ENCODE data around the gene BABAM2. TPM values are rescaled to one million over a fixed set of nuclear protein-coding genes. Genes with fewer than 3 reads are reported as not detected.
A peak's percentile ranks its signal among the peaks of the same experiment; 100 is the strongest.

The BABAM2 gene
- total RNA-seq, 2 experiments from 2014 or later = 65.4 to 69.5 TPM

GRCh38 chr2:28338046-28338817 is 447.7 kb downstream of the BABAM2 start:
- H3K9me3 Mint-ChIP-seq (ENCODE audit: low read depth) = no peaks in the 10 kb centered on the region
- CTCF ChIA-PET = interaction anchor here (1.4 kb wide), 1 partner anchor 10 kb away, joined by 3 read pairs; no protein-coding TSS in a partner anchor
- DNase-seq = no peak
- no peak overlapping the region for H3K27ac Mint-ChIP-seq
- no peak overlapping the region for H3K4me3 Mint-ChIP-seq
- H3K4me1 Mint-ChIP-seq = peaks cover 6% of the 10 kb centered on the region
- no peak for ATAC-seq
- no peaks in the 10 kb centered on the region for H3K36me3 Mint-ChIP-seq
- no peaks in the 10 kb centered on the region for H3K27me3 Mint-ChIP-seq

- no peak for ATAC-seq
- Mint-ChIP-seq H3K36me3 (no peaks in the 10 kb centered on the region), H3K27ac (peak overlapping the region; percentile 0), H3K9me3 (ENCODE audit: low read depth) (no peaks in the 10 kb centered on the region), H3K4me1 (peaks cover 6% of the 10 kb centered on the region), H3K27me3 (no peaks in the 10 kb centered on the region), H3K4me3 (no peak overlapping the region)
- DNase-seq = no peak
- CTCF ChIA-PET = no interaction called here
Measured at GRCh38 chr2:28338831-28339321, 448.3 kb downstream of the BABAM2 start.

GRCh38 chr2:28339516-28340175 is 449.1 kb downstream of the BABAM2 start:
- H3K27ac Mint-ChIP-seq = peak overlapping the region; percentile 0
- ATAC-seq (no peak), DNase-seq (no peak)
- H3K4me3 Mint-ChIP-seq = no peak overlapping the region
- peaks cover 6% of the 10 kb centered on the region for H3K4me1 Mint-ChIP-seq
- H3K36me3 Mint-ChIP-seq = no peaks in the 10 kb centered on the region
- H3K9me3 Mint-ChIP-seq (ENCODE audit: low read depth) = no peaks in the 10 kb centered on the region
- CTCF ChIA-PET = interaction anchor here (0.8 kb wide), 1 partner anchor 47 kb away, joined by 3 read pairs; no protein-coding TSS in a partner anchor
- H3K27me3 Mint-ChIP-seq = no peaks in the 10 kb centered on the region

GRCh38 chr2:28340312-28341202 is 450.0 kb downstream of the BABAM2 start:
- Mint-ChIP-seq H3K27ac (no peak overlapping the region), H3K36me3 (no peaks in the 10 kb centered on the region), H3K27me3 (no peaks in the 10 kb centered on the region), H3K4me3 (no peak overlapping the region), H3K9me3 (ENCODE audit: low read depth) (no peaks in the 10 kb centered on the region), H3K4me1 (peaks cover 6% of the 10 kb centered on the region)
- no peak for DNase-seq
- no peak for ATAC-seq
- CTCF ChIA-PET = interaction anchor here (0.8 kb wide), 1 partner anchor 48 kb away, joined by 3 read pairs; no protein-coding TSS in a partner anchor

GRCh38 chr2:28341208-28341891 is 450.8 kb downstream of the BABAM2 start:
- ATAC-seq (no peak), DNase-seq (no peak)
- Mint-ChIP-seq H3K9me3 (ENCODE audit: low read depth) (no peaks in the 10 kb centered on the region), H3K36me3 (no peaks in the 10 kb centered on the region), H3K4me1 (peaks cover 6% of the 10 kb centered on the region), H3K27ac (no peak overlapping the region), H3K4me3 (no peak overlapping the region), H3K27me3 (no peaks in the 10 kb centered on the region)
- CTCF ChIA-PET = no interaction called here

- Mint-ChIP-seq H3K4me1 (peaks cover 11% of the 10 kb centered on the region), H3K4me3 (no peak overlapping the region), H3K36me3 (no peaks in the 10 kb centered on the region), H3K27me3 (no peaks in the 10 kb centered on the region), H3K27ac (no peak overlapping the region), H3K9me3 (ENCODE audit: low read depth) (no peaks in the 10 kb centered on the region)
- DNase-seq (no peak), ATAC-seq (no peak)
- CTCF ChIA-PET = no interaction called here
Measured at GRCh38 chr2:28342081-28342967, 451.8 kb downstream of the BABAM2 start.

- peaks cover 16% of the 10 kb centered on the region for H3K4me1 Mint-ChIP-seq
Measured at GRCh38 chr2:28343184-28343942, 452.8 kb downstream of the BABAM2 start.

GRCh38 chr2:28343971-28344715 is 453.6 kb downstream of the BABAM2 start:
- Mint-ChIP-seq H3K27me3 (no peaks in the 10 kb centered on the region), H3K27ac (no peak overlapping the region), H3K4me3 (no peak overlapping the region), H3K36me3 (no peaks in the 10 kb centered on the region), H3K9me3 (ENCODE audit: low read depth) (no peaks in the 10 kb centered on the region), H3K4me1 (peaks cover 24% of the 10 kb centered on the region)
- DNase-seq = no peak
- no peak for ATAC-seq
- CTCF ChIA-PET = no interaction called here

More at GRCh38 chr2:28343184-28343942, 452.8 kb downstream of the BABAM2 start:
- DNase-seq = no peak
- H3K4me3 Mint-ChIP-seq = no peak overlapping the region
- no peaks in the 10 kb centered on the region for H3K27me3 Mint-ChIP-seq
- H3K9me3 Mint-ChIP-seq (ENCODE audit: low read depth) = no peaks in the 10 kb centered on the region
- CTCF ChIA-PET = no interaction called here
- no peak overlapping the region for H3K27ac Mint-ChIP-seq
- no peak for ATAC-seq
- H3K36me3 Mint-ChIP-seq = no peaks in the 10 kb centered on the region

- Mint-ChIP-seq H3K4me3 (no peak overlapping the region), H3K27ac (no peak overlapping the region), H3K4me1 (peaks cover 26% of the 10 kb centered on the region), H3K9me3 (ENCODE audit: low read depth) (no peaks in the 10 kb centered on the region), H3K27me3 (no peaks in the 10 kb centered on the region), H3K36me3 (no peaks in the 10 kb centered on the region)
- DNase-seq = no peak
- ATAC-seq = no peak
- CTCF ChIA-PET = interaction anchor here (1.1 kb wide), 1 partner anchor 11 kb away, joined by 3 read pairs; no protein-coding TSS in a partner anchor
Measured at GRCh38 chr2:28344756-28345373, 454.3 kb downstream of the BABAM2 start.

GRCh38 chr2:28345619-28346018 is 455.1 kb downstream of the BABAM2 start:
- CTCF ChIA-PET = interaction anchor here (0.8 to 1.1 kb wide), 2 partner anchors 10 to 12 kb away, joined by 3 read pairs; no protein-coding TSS in a partner anchor
- ATAC-seq = no peak
- Mint-ChIP-seq H3K9me3 (ENCODE audit: low read depth) (no peaks in the 10 kb centered on the region), H3K27ac (no peak overlapping the region), H3K4me3 (no peak overlapping the region), H3K27me3 (no peaks in the 10 kb centered on the region), H3K36me3 (no peaks in the 10 kb centered on the region), H3K4me1 (peaks cover 26% of the 10 kb centered on the region)
- no peak for DNase-seq

Data from activated CD8-positive, alpha-beta memory T cell treated with anti-CD3 and anti-CD28 coated beads, Interleukin-2, amount 10 ng/mL, durations not matched to agents 7 days and 5 days (primary cell).